ENCODE measurements around the gene GPRC5A. TPM values are rescaled to one million over a fixed set of nuclear protein-coding genes. Genes with fewer than 3 reads are reported as not detected.

GPRC5A gene
- total and polyA plus RNA-seq, 2 of the 13 experiments (the other 11 are each of a cell fraction or from before 2014, with no cell fraction given) = 0.27 to 3.0 TPM

GRCh38 chr12:12946686-12947355 lies 55.5 kb downstream of the GPRC5A start (continued):
- no peak for TF ChIP-seq ZBTB10 (CRISPR knock-in tag; IDR thresholded peaks at IDR 0.05; ENCODE audit: borderline replicate concordance)
- TF ChIP-seq ZNF460 (CRISPR knock-in tag; IDR thresholded peaks at IDR 0.05; ENCODE audit: borderline replicate concordance) = no peak
- 0 out of 2 replicates have a peak, but pooled peaks have one; percentile 8 for TF ChIP-seq ZNF609 (CRISPR knock-in tag; IDR thresholded peaks at IDR 0.05; ENCODE audit: borderline replicate concordance)
- peak; percentile 75 for TF ChIP-seq FOXA3 (CRISPR knock-in tag; IDR thresholded peaks at IDR 0.05)
- TF ChIP-seq MAX (IDR thresholded peaks at IDR 0.05) = no peak
- no peak for TF ChIP-seq CEBPB (IDR thresholded peaks at IDR 0.05; ENCODE audit: borderline replicate concordance, low read depth, low read length)
- TF ChIP-seq ERF (CRISPR knock-in tag; IDR thresholded peaks at IDR 0.05) = 0 out of 2 replicates have a peak, but pooled peaks have one; percentile 15
- no peak for TF ChIP-seq NR2F1 (CRISPR knock-in tag; IDR thresholded peaks at IDR 0.05)
- TF ChIP-seq ZNF776 (CRISPR knock-in tag; IDR thresholded peaks at IDR 0.05) = no peak
- no peak for TF ChIP-seq IRX3 (CRISPR knock-in tag; IDR thresholded peaks at IDR 0.05; ENCODE audit: borderline replicate concordance, low read depth)
- TF ChIP-seq ZNF318 (CRISPR knock-in tag; IDR thresholded peaks at IDR 0.05) = no peak
- TF ChIP-seq XBP1 (CRISPR knock-in tag; IDR thresholded peaks at IDR 0.05) = no peak
